Stomach (tissue), 9 donors: ENCODE results near the gene POLR2C. TPM values are rescaled to one million over a fixed set of nuclear protein-coding genes. Genes with fewer than 3 reads are reported as not detected.

Experiments
- DNase-seq, 2 donors: peaks; one replicate each; pipeline versions ENCODE4 v3.0.0 to v3.0.0-alpha.2; 2013 to 2019
- H3K27ac ChIP-seq, 5 donors: fragments of 200-600 bp in 4 of 5; sonication (generic) in 4 of 5; one replicate each; pipeline ENCODE4 v1.5.1; 2013 to 2019; ENCODE audit warnings: mild to moderate bottlenecking in 1 of 5, moderate library complexity in 1 of 5
- H3K27me3 ChIP-seq, 3 donors: fragments of 200-600 bp; sonication (generic); one replicate each; pipeline ENCODE4 v1.5.1; 2017 to 2019; ENCODE audit warnings: mixed run types in 1 of 3
- H3K36me3 ChIP-seq, 4 donors: fragments of 200-600 bp; sonication (generic); 1 replicate in 3 of 4; 2 replicates in 1 of 4; pipeline ENCODE4 v1.5.1; 2016 to 2019
- H3K4me1 ChIP-seq, 4 donors: fragments of 200-600 bp; sonication (generic); one replicate each; pipeline ENCODE4 v1.5.1; 2016 to 2019
- H3K4me3 ChIP-seq, 4 donors: fragments of 200-600 bp; sonication (generic) in 3 of 4; one replicate each; pipeline ENCODE4 v1.5.1; 2016 to 2019; ENCODE audit warnings: mild to moderate bottlenecking in 1 of 4
- H3K9me3 ChIP-seq, 4 donors: fragments of 200-600 bp; sonication (generic); one replicate each; pipeline ENCODE4 v1.5.1; 2016 to 2019
- CTCF ChIP-seq, 7 experiments: fragments of 450-650 bp in 4 of 7; fragments of 200-600 bp in 3 of 7; sonication (generic) in 3 of 7; IDR thresholded peaks; one replicate each; pipeline ENCODE4 v1.5.1; 2016 to 2019; ENCODE audit warnings: antibody characterized with exemption in 7 of 7, control low read depth in 2 of 7, mild to moderate bottlenecking in 1 of 7
- EP300 ChIP-seq: sonication (generic); formaldehyde crosslinking; IDR thresholded peaks from one replicate; pipeline ENCODE4 v1.6.1; 2017; ENCODE audit warnings: antibody characterized with exemption
- POLR2A ChIP-seq, 4 donors: fragments of 450-650 bp; IDR thresholded peaks; one replicate each; pipeline ENCODE4 v1.6.1; 2016; ENCODE audit warnings: antibody characterized with exemption in 4 of 4, control low read depth in 2 of 4, mild to moderate bottlenecking in 1 of 4, moderate library complexity in 1 of 4
- POLR2AphosphoS5 ChIP-seq, 3 donors: sonication (generic); formaldehyde crosslinking; IDR thresholded peaks; one replicate each; pipeline ENCODE4 v1.6.1; 2016; ENCODE audit warnings: antibody characterized with exemption in 3 of 3
- WGBS, 5 donors: extraction: QIAGEN DNeasy Blood & Tissue Kit in 3 of 5; methylation state at CpG; one replicate each; pipeline versions ENCODE4 v1.1.5 to v1.1.7; 2013 to 2018; 5-methylcytosine and 5-hydroxymethylcytosine counted together
- intact Hi-C: fragments of 100-400 bp; cut with DNase I; formaldehyde crosslinking; loops from one replicate; pipeline ENCODE4 v1.15.1; 2023; ENCODE audit warnings: low total_unique reads
- polyA plus RNA-seq, 3 donors: library from polyadenylated mRNA; stranded (reverse); fragments of 200-250 nt; gene quantifications; one replicate each; pipeline ENCODE4 v1.2.3, GENCODE V29; 2013
- total RNA-seq, 5 donors: library from RNA; depleted of rRNA; stranded (reverse); fragments of >200 nt; gene quantifications; one replicate each; pipeline versions ENCODE4 v1.1.0 to v1.2.3, GENCODE V29; 2014 to 2016
- donor health status: healthy with polysubstance abuse.
- donor health status: Bipolar disorder and iron deficiency.
- donor health status: healthy.

POLR2C gene
- total and polyA plus RNA-seq, 8 donors = 31.8 to 162 (median 67.8) TPM

GRCh38 chr16:57513371-57514102, 51.1 kb downstream of the POLR2C start:
- DNase-seq = no peak
- no peak overlapping the region for H3K27ac ChIP-seq
- intact Hi-C loops = loop anchor here (10.0 kb wide), 2 partner anchors 89 to 209 kb away; no protein-coding TSS in a partner anchor
- H3K36me3 ChIP-seq = peaks cover 8 to 68% (median 49%) of the 10 kb centered on the region in 4 donors
- 71 to 79% (median 78%) methylated on average over 10 to 14 of the region's 14 CpGs for WGBS, 5 donors
- H3K4me3 ChIP-seq = no peak overlapping the region
- H3K27me3 ChIP-seq = no peaks in the 10 kb centered on the region
- TF ChIP-seq POLR2AphosphoS5 (IDR thresholded peaks at IDR 0.05) (no peak), EP300 (no peak), POLR2A (IDR thresholded peaks at IDR 0.05) (no peak), CTCF (IDR thresholded peaks at IDR 0.05) (no peak)
- peaks cover 0 to 7% (median 3%) of the 10 kb centered on the region in 4 donors for H3K4me1 ChIP-seq
- H3K9me3 ChIP-seq = no peaks in the 10 kb centered on the region

GRCh38 chr16:57514371-57514770, 51.9 kb downstream of the POLR2C start:
- Histone ChIP-seq H3K27ac (no peak overlapping the region), H3K9me3 (no peaks in the 10 kb centered on the region), H3K27me3 (no peaks in the 10 kb centered on the region), H3K4me1 (peaks cover 0 to 7% (median 3%) of the 10 kb centered on the region in 4 donors), H3K36me3 (peaks cover 8 to 75% (median 53%) of the 10 kb centered on the region in 4 donors), H3K4me3 (no peak overlapping the region)
- TF ChIP-seq POLR2AphosphoS5 (IDR thresholded peaks at IDR 0.05) = no peak
- no peak for TF ChIP-seq CTCF (IDR thresholded peaks at IDR 0.05)
- TF ChIP-seq POLR2A (IDR thresholded peaks at IDR 0.05) = no peak
- WGBS, 5 donors = 63 to 92% (median 85%) methylated on average over 2 to 4 of the region's 4 CpGs
- no peak for DNase-seq
- intact Hi-C loops = loop anchor here (10.0 kb wide), 2 partner anchors 90 to 210 kb away; no protein-coding TSS in a partner anchor

GRCh38 chr16:57514791-57515600, 52.5 kb downstream of the POLR2C start:
- Histone ChIP-seq H3K27me3 (no peaks in the 10 kb centered on the region), H3K36me3 (peaks cover 8 to 75% (median 53%) of the 10 kb centered on the region in 4 donors), H3K4me3 (no peak overlapping the region), H3K9me3 (no peaks in the 10 kb centered on the region), H3K4me1 (peaks cover 0 to 11% (median 4%) of the 10 kb centered on the region in 4 donors), H3K27ac (no peak overlapping the region)
- intact Hi-C loops = loop anchor here (10.0 kb wide), 2 partner anchors 90 to 210 kb away; no protein-coding TSS in a partner anchor
- peak in 1 of 2 donors; percentile 25 for DNase-seq
- WGBS, 5 donors = 82 to 90% (median 85%) methylated on average over 20 to 23 of the region's 23 CpGs
- TF ChIP-seq POLR2AphosphoS5 (IDR thresholded peaks at IDR 0.05) = no peak
- no peak for TF ChIP-seq POLR2A (IDR thresholded peaks at IDR 0.05)
- TF ChIP-seq EP300 = no peak
- TF ChIP-seq CTCF (IDR thresholded peaks at IDR 0.05) = no peak

- Histone ChIP-seq H3K4me3 (no peak overlapping the region), H3K36me3 (peaks cover 8 to 80% (median 56%) of the 10 kb centered on the region in 4 donors), H3K9me3 (no peaks in the 10 kb centered on the region), H3K4me1 (peaks cover 0 to 6% (median 2%) of the 10 kb centered on the region in 4 donors), H3K27ac (no peak overlapping the region), H3K27me3 (no peaks in the 10 kb centered on the region)
- intact Hi-C loops = loop anchor here (10.0 kb wide), 2 partner anchors 91 to 211 kb away; no protein-coding TSS in a partner anchor
- TF ChIP-seq POLR2AphosphoS5 (IDR thresholded peaks at IDR 0.05) = no peak
- no peak for TF ChIP-seq POLR2A (IDR thresholded peaks at IDR 0.05)
- TF ChIP-seq EP300 = no peak
- TF ChIP-seq CTCF (IDR thresholded peaks at IDR 0.05) = no peak
- peak in 1 of 2 donors; percentile 4 for DNase-seq
- WGBS, 5 donors = 87 to 90% (median 88%) methylated on average over 10 of the region's 10 CpGs
These were observed 53.8 kb downstream of the POLR2C start for GRCh38 chr16:57516176-57516725.
